ENCODE data around the gene NOC4L.

GRCh38 chr12:132180648-132181546, 36.6 kb downstream of the NOC4L start:
- TF ChIP-seq CTCF (IDR thresholded peaks at IDR 0.05; ENCODE audit: insufficient read depth, low read depth, low read length) (no peak), EZH2 (IDR thresholded peaks at IDR 0.05; ENCODE audit: insufficient read depth, low read length) (no peak)
